Endothelial cell of umbilical vein (primary cell): ENCODE data around the gene DHX29. TPM values are rescaled to one million over a fixed set of nuclear protein-coding genes. Genes with fewer than 3 reads are reported as not detected.

Experiments
- BruUV-seq: library from RNA; stranded (reverse); fragments of 400-500 nt; replicated peaks from 2 replicates; lab custom pipeline; 2021; lab: Mats Ljungman, UMichigan
- CTCF ChIA-PET: fragments of 300-600, 350-600 bp; sonication (Branson Sonifier 250); formaldehyde crosslinking; loops from one replicate; lab custom pipeline; 2021; ENCODE audit warnings: antibody characterized with exemption, inconsistent platforms; lab: Charles Lee
- POLR2A ChIA-PET: fragments of 300-600, 350-600 bp; sonication (Branson Sonifier 250); formaldehyde crosslinking; loops from one replicate; lab custom pipeline; 2021; ENCODE audit warnings: antibody characterized with exemption, inconsistent platforms; lab: Charles Lee
- DNase-seq: peaks from one replicate; pipeline ENCODE4 v3.0.0-alpha.2; 2011; ENCODE audit warnings: low read depth, low spot score
- FAIRE-seq: peaks from 2 replicates; lab custom pipeline; 2011; peaks lifted over from hg19 to GRCh38; lab: Jason Lieb, UNC
- H2AFZ ChIP-seq: 2 replicates; pipeline ENCODE4 v1.6.0; 2012; ENCODE audit warnings: low read depth, low read length, control low read depth, inconsistent platforms
- H3K27ac ChIP-seq: 2 replicates; pipeline ENCODE4 v1.5.1; 2011; ENCODE audit warnings: low read depth, mild to moderate bottlenecking, control low read depth, low read length, moderate library complexity; ENCODE audit not compliant: insufficient read depth
- H3K27me3 ChIP-seq, 2 experiments: 2 replicates each; pipeline versions ENCODE4 v1.6.0 to v1.6.1; 2011; ENCODE audit warnings: low read length in 2 of 2, mixed read lengths in 1 of 2; ENCODE audit not compliant: control insufficient read depth in 2 of 2, insufficient read depth in 2 of 2
- H3K36me3 ChIP-seq, 2 experiments: 2 replicates in 1 of 2; 3 replicates in 1 of 2; pipeline ENCODE4 v1.5.1; 2011; ENCODE audit warnings: low read length in 2 of 2, mild to moderate bottlenecking in 1 of 2, moderate library complexity in 1 of 2; ENCODE audit not compliant: control insufficient read depth in 2 of 2, insufficient read depth in 2 of 2; ENCODE audit errors: extremely low read depth in 1 of 2
- H3K4me1 ChIP-seq: 3 replicates; pipeline ENCODE4 v1.5.1; 2011; ENCODE audit warnings: mild to moderate bottlenecking, low read length; ENCODE audit not compliant: control insufficient read depth, insufficient read depth; ENCODE audit errors: extremely low read depth
- H3K4me2 ChIP-seq: 2 replicates; pipeline ENCODE4 v1.6.1; 2011; ENCODE audit warnings: low read length, control low read depth, mixed read lengths; ENCODE audit not compliant: insufficient read depth
- H3K4me3 ChIP-seq, 3 experiments: fragments of 200-600 bp in 1 of 3; sonication (generic), shearing (Covaris generic) in 1 of 3; replicated peaks in 1 of 3; 2 replicates each; pipeline ENCODE4 v1.5.1; 2011 to 2016; ENCODE audit warnings: control low read depth in 3 of 3, low read length in 3 of 3, mild to moderate bottlenecking in 2 of 3, inconsistent platforms in 1 of 3, low read depth in 1 of 3, moderate library complexity in 1 of 3; ENCODE audit not compliant: insufficient read depth in 1 of 3
- H3K79me2 ChIP-seq: 2 replicates; pipeline ENCODE4 v1.6.0; 2012; ENCODE audit warnings: low read length, inconsistent platforms; ENCODE audit not compliant: control insufficient read depth, insufficient read depth
- H3K9ac ChIP-seq: replicated peaks from 2 replicates; pipeline ENCODE3; 2011; ENCODE audit warnings: low read length, control low read depth; ENCODE audit not compliant: insufficient read depth; ENCODE audit errors: extremely low read depth
- H3K9me1 ChIP-seq: replicated peaks from 3 replicates; pipeline ENCODE4 v1.6.0; 2011; ENCODE audit warnings: mild to moderate bottlenecking, low read length; ENCODE audit not compliant: control insufficient read depth, insufficient read depth; ENCODE audit errors: extremely low read depth
- H3K9me3 ChIP-seq: replicated peaks from 2 replicates; pipeline ENCODE4 v1.5.1; 2012; ENCODE audit warnings: low read length, inconsistent platforms; ENCODE audit not compliant: control insufficient read depth, insufficient read depth
- H4K20me1 ChIP-seq: replicated peaks from 2 replicates; pipeline ENCODE3; 2011; ENCODE audit warnings: mild to moderate bottlenecking, low read length; ENCODE audit not compliant: control insufficient read depth, insufficient read depth; ENCODE audit errors: extremely low read depth
- CTCF ChIP-seq, 2 donors: IDR thresholded peaks; 1 replicate in 1 of 2; 2 replicates in 1 of 2; pipeline ENCODE4 v1.5.1; 2011; ENCODE audit warnings: low read length in 2 of 2, mild to moderate bottlenecking in 2 of 2, moderate library complexity in 2 of 2, control low read depth in 1 of 2, inconsistent platforms in 1 of 2, low read depth in 1 of 2; ENCODE audit not compliant: insufficient read depth in 1 of 2; ENCODE audit errors: extremely low read depth in 1 of 2
- EZH2 ChIP-seq: IDR thresholded peaks from 2 replicates; pipeline ENCODE4 v1.6.1; 2012; ENCODE audit warnings: borderline replicate concordance, low read depth, mild to moderate bottlenecking, moderate library complexity, low read length, inconsistent platforms; ENCODE audit not compliant: severe bottlenecking
- FOS ChIP-seq: IDR thresholded peaks from 2 replicates; pipeline ENCODE4 v1.6.1; 2011; ENCODE audit warnings: mild to moderate bottlenecking, low read length, moderate library complexity, borderline replicate concordance; ENCODE audit not compliant: insufficient read depth
- GATA2 ChIP-seq: IDR thresholded peaks from 2 replicates; pipeline ENCODE4 v1.7.0; 2011; ENCODE audit warnings: low read depth, mild to moderate bottlenecking, moderate library complexity, mixed read lengths, low read length; ENCODE audit not compliant: insufficient read length, insufficient read depth
- JUN ChIP-seq: IDR thresholded peaks from 2 replicates; pipeline ENCODE4 v1.6.1; 2011; ENCODE audit warnings: borderline replicate concordance, low read depth; ENCODE audit not compliant: insufficient read length, insufficient read depth
- MAX ChIP-seq: IDR thresholded peaks from 2 replicates; pipeline ENCODE4 v1.6.1; 2011; ENCODE audit not compliant: insufficient read depth, insufficient read length
- MYC ChIP-seq: IDR thresholded peaks from one replicate; pipeline ENCODE4 v1.6.1; 2011; ENCODE audit warnings: mild to moderate bottlenecking, low read depth, low read length
- POLR2A ChIP-seq: IDR thresholded peaks from 2 replicates; pipeline ENCODE4 v1.6.1; 2012; ENCODE audit warnings: low read depth, mild to moderate bottlenecking, control low read depth, low read length
- POLR2AphosphoS5 ChIP-seq: IDR thresholded peaks from 2 replicates; pipeline ENCODE4 v1.6.1; 2012; ENCODE audit warnings: low read depth, mild to moderate bottlenecking, control low read depth, low read length, moderate library complexity; ENCODE audit not compliant: insufficient read depth
- dilution Hi-C: fragments of 300-500 bp; cut with MboI; formaldehyde crosslinking; loops from one replicate; pipeline ENCODE4 v1.15.0; 2019; ENCODE audit warnings: low sequenced_read_pairs; ENCODE audit not compliant: extremely low pct_ligation_motif_present
- intact Hi-C: fragments of 100-400 bp; cut with micrococcal nuclease; formaldehyde crosslinking; loops from one replicate; pipeline ENCODE4 v1.10.0; 2022
- polyA plus RNA-seq, 4 experiments: library from polyadenylated mRNA; depleted of rRNA in 3 of 4; stranded (reverse) in 3 of 4; unstranded in 1 of 4; fragments of >200 nt; gene quantifications; 2 replicates each; pipeline versions ENCODE4 v1.2.1 to v1.2.3, GENCODE V29; 2011 to 2012; ENCODE audit warnings: missing spikeins in 1 of 4
- total RNA-seq: library from RNA; stranded (reverse); gene quantifications from 2 replicates; pipeline ENCODE4 v1.2.3, GENCODE V29; 2021

The DHX29 gene
- total and polyA plus RNA-seq, 2 donors (not counting 3 experiments of a cell fraction or from before 2014, with no cell fraction given): 4.7 to 32.8 TPM

GRCh38 chr5:55241746-55242145, 65.7 kb downstream of the DHX29 start:
- no peaks in the 10 kb centered on the region for H3K4me1 ChIP-seq
- no peak overlapping the region for H3K9ac ChIP-seq
- no peak overlapping the region for H2AFZ ChIP-seq
- ChIA-PET CTCF (no interaction called here), POLR2A (no interaction called here)
- no peaks in the 10 kb centered on the region for H4K20me1 ChIP-seq
- TF ChIP-seq JUN (no peak), POLR2AphosphoS5 (no peak), POLR2A (no peak), GATA2 (no peak), MAX (no peak), MYC (no peak), EZH2 (no peak), CTCF (IDR thresholded peaks at IDR 0.05; ENCODE audit: extremely low read depth in 1 of 2, insufficient read depth in 1 of 2, low read depth in 1 of 2, low read length in 2 of 2) (no peak), FOS (no peak)
- intact Hi-C loops (no loop called here), dilution Hi-C loops (no loop called here)
- H3K4me2 ChIP-seq: no peak overlapping the region
- BruUV-seq: no TSS peak
- peaks cover 8% of the 10 kb centered on the region in 2 experiments for H3K27me3 ChIP-seq
- H3K36me3 ChIP-seq: no peaks in the 10 kb centered on the region
- H3K9me3 ChIP-seq: no peaks in the 10 kb centered on the region
- H3K9me1 ChIP-seq: no peaks in the 10 kb centered on the region
- DNase-seq (no peak), FAIRE-seq (no peak)
- H3K4me3 ChIP-seq: no peak overlapping the region
- no peak overlapping the region for H3K27ac ChIP-seq
- no peaks in the 10 kb centered on the region for H3K79me2 ChIP-seq
